ENCODE measurements around the gene ANKRD23.
A peak's percentile ranks its signal among the peaks of the same experiment; 100 is the strongest.

The ANKRD23 gene

GRCh38 chr2:96835830-96836229 lies 8.0 kb downstream of the ANKRD23 start:
- no peak for DNase-seq

GRCh38 chr2:96832754-96833507 lies 10.9 kb downstream of the ANKRD23 start:
- DNase-seq: no peak

- no peak for DNase-seq
Observed at GRCh38 chr2:96832408-96832753, 11.4 kb downstream of the ANKRD23 start.

- DNase-seq: no peak
Observed at GRCh38 chr2:96831679-96832078, 12.1 kb downstream of the ANKRD23 start.

- no peak for DNase-seq
Observed at GRCh38 chr2:96830044-96830562, 13.7 kb downstream of the ANKRD23 start.

GRCh38 chr2:96828874-96829273 lies 14.9 kb downstream of the ANKRD23 start:
- no peak for DNase-seq

GRCh38 chr2:96828436-96828835 lies 15.4 kb downstream of the ANKRD23 start:
- no peak for DNase-seq

GRCh38 chr2:96826546-96827278 lies 17.1 kb downstream of the ANKRD23 start:
- no peak for DNase-seq

- no peak for DNase-seq
Observed at GRCh38 chr2:96825057-96825456, 18.8 kb downstream of the ANKRD23 start.

GRCh38 chr2:96824079-96824870 lies 19.5 kb downstream of the ANKRD23 start:
- DNase-seq: no peak

GRCh38 chr2:96823198-96823597 lies 20.6 kb downstream of the ANKRD23 start:
- no peak for DNase-seq

- no peak for DNase-seq
Observed at GRCh38 chr2:96822786-96823185, 21.0 kb downstream of the ANKRD23 start.

GRCh38 chr2:96821113-96821675 lies 22.6 kb downstream of the ANKRD23 start:
- no peak for DNase-seq

- DNase-seq: no peak
Observed at GRCh38 chr2:96819876-96820511, 23.8 kb downstream of the ANKRD23 start.

GRCh38 chr2:96819128-96819875 lies 24.5 kb downstream of the ANKRD23 start:
- DNase-seq: no peak

- no peak for DNase-seq
Observed at GRCh38 chr2:96817882-96818281, 25.9 kb downstream of the ANKRD23 start.

- DNase-seq: peak; percentile 40 to 79 (median 67)
Observed at GRCh38 chr2:96816836-96817702, 26.8 kb downstream of the ANKRD23 start.

GRCh38 chr2:96816127-96816835 lies 27.5 kb downstream of the ANKRD23 start, which contains the start of gene CNNM3:
Gene CNNM3, plus strand, starts transcription at chr2:96816268. Its CDS starts 10 bp downstream, at chr2:96816278.
- peak; percentile 95 to 99 (median 98) for DNase-seq

GRCh38 chr2:96815326-96816126 lies 28.3 kb downstream of the ANKRD23 start:
- peak in 2 of 3 donors; percentile 7 to 21 for DNase-seq
